ENCODE measurements around the gene SPAG4. TPM values are rescaled to one million over a fixed set of nuclear protein-coding genes. Genes with fewer than 3 reads are reported as not detected.

SPAG4 gene
- total RNA-seq, 2 experiments from 2014 or later = 6.5 to 6.9 TPM

- ChIA-PET CTCF (no interaction called here), POLR2A (interaction anchor here (1.1 to 1.8 kb wide), 2 partner anchors 18 to 74 kb away, joined by 4 read pairs; no protein-coding TSS in a partner anchor)
- H3K4me1 Mint-ChIP-seq = peaks cover 4% of the 10 kb centered on the region
- DNase-seq = peak; percentile 5
- no peaks in the 10 kb centered on the region for H3K9me3 Mint-ChIP-seq
- peaks cover 52% of the 10 kb centered on the region for H3K36me3 Mint-ChIP-seq (ENCODE audit: low read depth)
- H3K27ac Mint-ChIP-seq = no peak overlapping the region
- no peak overlapping the region for H3K4me3 Mint-ChIP-seq
- no peaks in the 10 kb centered on the region for H3K27me3 Mint-ChIP-seq
Measured at GRCh38 chr20:35669681-35670080, 54.1 kb downstream of the SPAG4 start.

Other genes with a start within 250 kb of the SPAG4 start
- 10 to 100 TPM; 40.8 to 41.4 TPM for gene UQCC1, start 203.9 kb upstream of the SPAG4 start, total RNA-seq
- gene GDF5, start 177.6 kb upstream of the SPAG4 start, total RNA-seq = under 1 TPM in 1 of 2 experiments, not detected in 1; 0.08 TPM
- 10 to 100 TPM; 70.3 to 71.2 TPM for gene CEP250, start 160.2 kb upstream of the SPAG4 start, total RNA-seq
- not detected for gene C20orf173, start 86.2 kb upstream of the SPAG4 start, total RNA-seq
- 100 to 1,000 TPM; 126 TPM for gene ERGIC3, start 73.8 kb upstream of the SPAG4 start, total RNA-seq
- gene CPNE1, start 49.1 kb downstream of the SPAG4 start, total RNA-seq = 100 to 1,000 TPM; 239 to 243 TPM
- gene RBM12, start 49.1 kb downstream of the SPAG4 start, total RNA-seq = 100 to 1,000 TPM; 115 to 116 TPM
- 10 to 100 TPM; 28.3 to 30.8 TPM for gene NFS1, start 83.5 kb downstream of the SPAG4 start, total RNA-seq
- 100 to 1,000 TPM in 1 of 2 experiments, 10 to 100 TPM in 1; 98.4 to 114 TPM for gene ROMO1, start 83.6 kb downstream of the SPAG4 start, total RNA-seq
- 100 to 1,000 TPM; 318 to 331 TPM for gene RBM39, start 126.4 kb downstream of the SPAG4 start, total RNA-seq
- 10 to 100 TPM; 42.7 to 48.3 TPM for gene PHF20, start 156.2 kb downstream of the SPAG4 start, total RNA-seq

Measured in activated CD4-positive, alpha-beta memory T cell treated with anti-CD3 and anti-CD28 coated beads, Interleukin-2, amount 10 ng/mL, durations not matched to agents 7 days and 5 days (primary cell).